Stimulated activated naive CD4-positive, alpha-beta T cell (primary cell): ENCODE data around the gene USP6NL.
"Not testable (repeated sequence)": the region's sequence is repeated elsewhere in the genome, so short reads cannot be mapped to it uniquely, and the experiment has no call there.

Source experiments
- DNase-seq, 6 experiments: peaks; one replicate each; lab custom pipeline; 2025; lab: John Stamatoyannopoulos, UW

USP6NL gene

DNA sequence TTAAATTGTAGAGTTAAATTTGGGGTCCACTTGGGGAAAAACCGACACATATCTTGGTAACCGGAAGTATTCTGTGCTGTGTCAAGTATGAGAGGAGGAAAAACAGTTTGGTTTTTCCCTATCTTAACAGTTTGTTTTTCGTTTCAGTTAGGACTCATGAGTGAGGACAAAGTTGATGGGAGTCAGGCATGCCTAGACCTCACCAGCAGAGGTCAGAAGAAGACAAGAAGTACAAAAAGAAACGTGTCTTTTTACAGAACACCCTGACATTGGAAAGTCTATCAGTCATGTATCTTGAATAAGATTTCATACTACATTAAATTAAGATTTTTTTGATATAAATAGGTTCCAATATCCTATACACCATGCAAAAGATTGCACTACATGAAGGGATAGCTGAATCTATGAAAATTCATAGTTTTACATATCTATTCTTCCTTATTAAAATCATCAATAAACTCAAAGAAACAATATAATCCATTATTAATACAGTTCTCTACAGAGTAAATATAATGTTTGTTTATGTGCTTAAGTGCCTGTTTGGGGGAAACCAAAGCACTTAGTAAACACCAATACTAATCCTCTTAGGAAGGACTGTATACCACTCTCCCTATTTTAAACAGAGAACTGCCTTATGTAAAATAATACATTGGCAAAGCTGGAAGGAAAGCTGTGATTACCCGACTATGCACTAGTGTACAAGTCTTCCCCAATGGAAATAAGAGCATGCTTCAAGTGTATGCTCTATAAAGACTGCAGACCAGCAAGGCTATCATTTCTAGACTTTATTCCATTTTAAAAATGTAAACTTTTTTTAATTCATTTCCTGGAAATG, 95.6 kb downstream of the USP6NL start:
- peak in 5 of 6 experiments; percentile 16 to 76 (median 44) for DNase-seq

DNA sequence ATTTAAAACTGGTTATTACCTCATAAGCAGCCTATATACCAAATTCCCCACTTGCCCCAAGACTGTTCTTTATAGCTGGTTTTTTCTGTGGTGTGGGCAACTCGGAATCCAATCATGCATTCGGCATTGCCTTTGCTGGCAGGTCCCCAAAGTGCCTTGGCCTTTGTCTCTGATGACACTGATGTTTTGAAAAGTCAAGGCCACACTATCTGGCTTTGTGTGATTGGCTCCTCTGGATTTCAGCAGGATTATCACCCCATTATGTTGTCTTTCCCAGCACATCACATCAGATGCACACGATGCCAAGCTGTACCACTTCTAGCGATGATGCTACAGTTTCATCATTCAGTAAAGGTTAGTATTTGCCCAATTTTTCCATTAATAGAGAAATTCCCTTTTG, 97.7 kb downstream of the USP6NL start:
- DNase-seq: no peak

DNA sequence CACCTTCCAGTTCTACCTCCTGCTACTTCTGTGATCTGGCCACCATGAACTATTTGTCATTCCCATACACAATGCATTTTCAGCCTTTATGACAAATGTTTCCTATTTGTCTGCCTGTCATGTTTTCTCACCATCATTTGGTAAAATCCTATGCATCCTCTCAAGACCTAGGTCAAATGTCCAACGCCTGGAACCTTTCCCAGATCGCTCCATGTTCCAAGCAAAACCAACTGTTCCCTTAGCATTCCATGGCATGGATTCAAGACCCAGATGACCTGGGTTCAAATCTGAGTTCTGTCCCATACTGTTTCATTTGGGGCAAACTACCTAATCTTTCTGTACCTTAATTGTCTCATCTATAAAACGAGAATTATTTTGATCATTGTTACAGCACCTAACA, 98.9 kb downstream of the USP6NL start:
- no peak for DNase-seq

DNA sequence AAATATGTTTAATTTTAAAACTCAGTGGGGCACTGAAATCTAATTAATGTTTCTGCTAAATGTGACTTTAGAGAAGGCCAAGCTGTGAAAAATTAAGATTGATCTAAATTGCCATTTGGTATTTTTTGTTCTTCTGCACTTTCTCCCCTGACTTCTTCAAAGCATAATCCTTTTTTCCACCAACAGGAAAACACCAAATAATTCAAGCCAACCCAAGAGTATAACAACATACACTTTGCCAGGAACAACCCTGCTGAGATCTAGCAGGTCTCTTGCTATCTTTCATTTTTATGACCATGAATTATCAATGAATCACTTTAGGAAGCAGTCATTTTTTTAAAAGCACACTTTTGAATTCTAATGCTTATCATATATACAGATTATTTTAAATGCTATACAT, 100.1 kb downstream of the USP6NL start:
- no peak for DNase-seq

DNA sequence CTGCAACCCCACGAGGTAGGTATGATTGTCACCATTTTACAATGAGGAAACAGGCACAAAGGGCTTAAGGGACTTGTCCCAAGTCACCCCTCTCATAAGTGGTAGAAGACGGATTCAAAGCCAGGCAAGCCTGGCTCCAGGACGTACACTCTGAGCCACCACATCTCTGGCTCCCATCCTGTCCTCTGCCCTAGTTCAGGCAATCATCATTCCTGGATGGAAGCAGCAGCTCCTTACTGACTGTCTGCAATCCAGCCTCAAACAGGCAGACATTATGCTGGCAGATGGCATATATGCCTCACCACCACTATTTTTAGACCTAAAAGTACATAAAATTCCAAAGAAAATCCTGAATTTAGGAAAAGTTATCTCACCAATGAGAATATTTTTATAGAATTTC, 100.7 kb downstream of the USP6NL start:
- DNase-seq: no peak

DNA sequence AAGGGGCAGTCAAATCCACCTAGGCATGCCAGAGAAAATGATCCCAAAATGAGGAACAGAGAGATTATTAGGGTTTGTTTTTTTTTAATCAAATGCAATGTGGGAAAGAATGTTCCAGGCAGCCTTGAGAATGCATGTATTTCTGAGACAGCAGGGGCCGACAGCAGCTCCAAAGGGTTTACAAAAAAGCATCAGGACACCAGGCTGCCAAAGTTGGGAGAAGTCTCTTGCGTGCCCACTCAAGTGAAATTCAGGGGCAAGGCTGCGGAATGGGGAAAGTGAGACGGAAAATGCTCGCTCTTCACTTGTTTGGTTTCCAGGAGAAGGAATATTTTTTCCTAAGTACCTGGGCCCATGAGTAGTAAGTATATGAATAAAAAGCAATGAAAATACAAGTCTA, 101.2 kb downstream of the USP6NL start:
- no peak for DNase-seq

DNA sequence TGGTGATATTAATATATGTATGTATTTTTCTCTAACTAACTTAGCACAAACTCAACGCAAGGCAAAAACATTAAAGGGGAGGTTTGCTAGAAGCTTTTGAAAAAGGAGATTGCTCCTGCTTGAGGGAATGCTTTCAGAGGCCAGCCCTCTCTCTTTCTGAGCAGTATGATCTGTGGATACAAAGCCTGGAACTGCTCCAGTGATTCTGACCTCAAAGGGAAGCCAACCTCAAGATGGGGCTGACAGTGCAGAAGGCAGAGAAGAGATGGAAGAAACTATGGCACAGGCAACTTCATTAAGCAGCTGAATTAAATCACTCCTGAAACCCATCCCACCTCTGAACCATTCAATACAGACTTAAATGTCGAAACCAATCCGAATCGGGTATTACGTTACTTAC, 102.4 kb downstream of the USP6NL start:
- DNase-seq: no peak

DNA sequence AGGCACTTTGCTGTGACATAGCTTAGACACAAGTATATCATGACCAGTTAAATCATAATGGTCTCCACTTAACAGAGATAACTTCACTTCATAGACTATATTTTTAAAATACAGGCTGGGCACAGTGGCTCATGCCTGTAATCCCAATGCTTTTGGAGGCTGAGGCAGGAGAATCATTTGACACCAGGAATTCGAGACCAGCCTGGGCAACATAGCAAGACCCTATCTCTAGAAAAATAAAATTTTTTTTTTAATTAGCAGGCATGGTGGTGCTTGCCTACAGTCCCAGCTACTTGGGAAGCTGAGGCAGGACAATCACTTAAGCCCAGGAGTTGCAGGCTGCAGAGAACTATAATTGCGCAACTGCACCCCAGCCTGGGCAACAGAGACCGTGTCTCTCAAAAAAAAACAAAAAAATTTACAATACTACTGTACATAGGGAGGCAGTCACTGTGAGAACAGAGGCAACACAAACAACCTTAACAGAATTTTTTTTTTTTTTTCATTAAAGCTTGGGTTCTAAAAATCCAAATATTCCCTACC, 105.1 kb downstream of the USP6NL start:
- DNase-seq: no peak

DNA sequence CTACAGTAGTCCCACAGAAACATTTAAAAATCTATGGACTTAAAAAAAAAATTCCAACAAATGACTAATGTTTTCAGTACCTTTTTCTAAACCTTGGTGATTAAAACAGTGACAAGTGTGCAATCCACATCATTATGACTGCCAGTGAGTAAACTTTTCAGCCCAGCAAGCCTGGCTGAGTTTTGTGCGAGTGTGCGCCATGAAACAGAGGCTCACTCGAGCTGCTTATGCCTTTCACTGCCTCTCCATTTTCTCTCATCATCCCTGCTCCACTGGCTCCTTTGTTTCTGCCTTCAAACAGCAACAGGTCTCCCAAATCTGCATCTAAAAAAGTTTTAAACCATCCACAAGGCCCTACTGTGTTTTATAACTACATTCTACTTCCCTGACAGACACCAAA, 105.8 kb downstream of the USP6NL start:
- no peak for DNase-seq

DNA sequence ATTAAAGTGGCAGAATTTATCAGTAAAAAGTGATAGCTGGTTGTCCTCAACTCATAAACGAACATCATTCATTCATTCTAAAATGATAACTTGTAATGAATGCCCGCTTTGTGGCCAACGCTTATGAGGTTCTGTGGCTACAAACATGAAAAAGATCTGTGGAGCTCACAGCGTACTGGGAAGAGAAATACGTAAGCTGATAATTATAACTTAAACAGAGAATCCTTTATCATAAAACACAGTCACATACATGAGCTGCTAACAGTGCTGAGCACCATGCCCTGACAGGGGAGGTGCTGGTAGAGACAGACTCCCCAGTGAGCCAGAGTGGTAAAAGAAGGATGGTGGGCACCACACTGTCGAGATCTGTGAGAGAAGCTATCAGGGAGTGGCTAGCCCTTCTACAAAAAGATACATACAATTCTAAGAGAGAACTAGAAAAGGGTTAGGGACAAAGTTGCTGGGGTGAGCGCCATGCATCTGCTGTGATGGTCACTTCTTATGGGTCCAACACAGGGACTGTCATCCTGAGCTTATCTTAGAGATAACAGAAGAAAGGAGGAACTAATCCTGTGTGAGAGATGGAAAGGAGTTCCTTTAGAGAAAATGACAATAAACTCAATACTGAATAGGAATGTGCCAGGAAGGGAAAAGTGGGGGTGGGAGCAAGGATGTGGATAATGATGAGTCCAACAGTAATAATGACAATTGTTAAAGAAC, 106.7 kb downstream of the USP6NL start:
- DNase-seq: no peak

DNA sequence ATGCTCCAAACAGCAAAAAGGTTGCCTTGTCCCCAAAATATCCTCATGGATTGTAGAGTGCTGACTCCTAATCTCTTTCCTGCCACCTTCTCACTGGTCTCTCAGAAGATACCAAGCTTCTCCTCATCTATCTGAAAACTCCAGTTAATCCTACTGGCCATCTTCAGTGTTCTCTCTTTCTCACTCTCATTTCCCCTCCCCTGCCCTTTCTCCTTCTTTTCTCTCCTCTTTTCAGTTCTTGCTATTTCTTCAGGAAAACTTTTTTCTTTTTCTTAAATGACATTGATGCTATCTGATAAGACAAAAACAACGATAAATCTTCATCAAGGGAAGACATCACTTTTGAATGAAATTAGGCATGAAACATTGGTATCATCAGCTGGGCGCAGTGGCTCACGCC, 109.8 kb downstream of the USP6NL start:
- DNase-seq: no peak

DNA sequence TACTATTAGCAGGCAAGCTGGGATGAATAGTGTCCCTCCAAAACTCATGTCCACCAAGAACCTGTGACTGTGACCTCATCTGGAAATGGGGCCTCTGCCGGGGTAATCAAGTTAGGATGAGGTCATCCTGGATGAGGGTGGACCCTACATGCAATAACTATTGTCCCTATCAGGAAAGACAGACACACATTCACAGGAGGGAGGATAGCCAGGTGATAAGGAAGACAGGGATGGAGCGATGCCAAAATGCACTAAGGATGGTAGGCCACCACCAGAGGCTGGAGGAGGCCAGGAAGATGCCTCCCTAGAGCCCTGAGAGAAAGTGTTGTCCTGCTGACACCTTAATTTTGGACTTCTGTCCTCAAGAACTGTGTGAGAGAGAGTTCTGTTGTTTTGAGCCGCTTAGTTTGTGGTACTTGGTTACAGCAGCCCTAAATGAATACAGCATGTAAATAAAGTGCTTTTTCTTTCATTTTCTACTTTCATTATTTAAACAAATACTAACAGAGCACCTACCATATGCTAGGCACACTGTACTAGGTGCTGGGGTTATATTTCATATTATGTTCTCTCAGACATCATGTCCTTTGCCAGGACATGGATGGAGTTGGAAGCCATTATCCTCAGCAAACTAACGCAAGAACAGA, 111.9 kb downstream of the USP6NL start:
- DNase-seq: no peak

DNA sequence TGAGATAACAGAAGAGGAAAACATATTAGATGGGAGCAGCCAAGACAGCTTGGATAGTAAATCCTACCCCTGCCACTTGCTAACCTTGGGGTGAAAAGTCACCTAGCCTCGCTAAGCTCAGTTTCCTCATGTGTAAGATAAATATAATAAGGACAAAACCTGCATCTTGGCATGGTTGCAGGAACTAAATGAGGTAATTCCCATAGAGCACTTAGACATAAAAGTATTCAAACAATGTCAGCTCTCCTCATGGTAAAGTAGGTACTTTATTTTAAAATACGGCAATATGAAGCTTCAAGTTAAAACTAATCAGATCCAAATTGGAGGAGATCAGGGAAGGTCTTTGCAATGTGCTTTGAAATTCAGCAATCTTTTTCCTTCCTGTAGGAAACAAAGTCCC, 113.1 kb downstream of the USP6NL start:
- DNase-seq: no peak

DNA sequence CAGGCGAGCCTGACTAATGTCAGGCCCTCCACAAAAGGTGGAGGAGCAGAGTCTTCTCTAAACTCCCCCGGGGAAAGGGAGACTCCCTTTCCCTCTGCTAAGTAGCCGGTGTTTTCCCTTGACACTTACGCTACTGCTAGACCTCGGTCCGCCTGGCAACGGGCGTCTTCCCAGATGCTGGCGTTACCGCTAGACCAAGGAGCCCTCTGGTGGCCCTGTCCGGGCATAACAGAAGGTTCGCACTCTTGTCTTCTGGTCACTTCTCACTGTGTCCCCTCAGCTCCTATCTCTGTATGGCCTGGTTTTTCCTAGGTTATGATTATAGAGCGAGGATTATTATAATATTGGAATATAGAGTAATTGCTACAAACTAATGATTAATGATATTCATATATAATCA, 116.5 kb downstream of the USP6NL start:
- not testable (repeated sequence) for DNase-seq

DNA sequence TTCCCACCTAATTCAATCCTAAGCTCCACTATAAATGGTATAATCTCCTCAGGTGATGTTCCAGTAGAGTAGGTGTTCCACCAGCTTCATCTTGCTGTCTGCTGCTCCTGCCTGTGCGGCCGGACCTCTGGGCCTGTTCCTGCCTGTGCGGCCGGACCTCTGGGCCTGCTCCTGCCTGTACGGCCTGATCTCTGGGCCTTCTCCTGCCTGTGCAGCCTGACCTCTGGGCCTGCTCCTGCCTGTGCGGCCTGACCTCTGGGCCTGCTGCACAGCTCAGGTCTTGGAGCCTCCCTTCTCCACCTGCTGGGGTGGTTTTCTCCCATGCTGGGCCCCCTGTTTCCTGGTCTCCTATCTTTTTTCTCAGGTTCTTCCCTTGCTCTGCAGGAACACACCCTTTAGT, 117.8 kb downstream of the USP6NL start:
- no peak for DNase-seq

DNA sequence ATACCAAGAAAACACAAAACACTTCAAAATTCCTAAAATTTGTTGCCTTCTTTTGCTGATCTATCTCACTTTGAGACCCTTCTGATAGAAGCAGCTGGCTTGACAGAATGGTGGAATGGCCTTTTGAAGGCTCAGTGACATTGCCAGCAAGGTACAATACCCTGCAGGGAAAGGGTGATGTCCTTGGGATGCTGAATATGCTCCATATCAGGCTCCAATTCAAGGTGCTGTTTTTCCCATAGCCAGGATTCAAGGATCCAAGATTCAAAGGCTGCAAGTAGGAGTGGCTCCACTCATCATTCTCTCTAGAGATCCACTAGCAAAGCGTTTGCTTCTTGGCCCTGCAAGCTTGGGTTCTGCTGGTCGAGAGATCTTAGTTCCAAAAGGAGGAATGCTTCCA, 120.4 kb downstream of the USP6NL start:
- DNase-seq: no peak

DNA sequence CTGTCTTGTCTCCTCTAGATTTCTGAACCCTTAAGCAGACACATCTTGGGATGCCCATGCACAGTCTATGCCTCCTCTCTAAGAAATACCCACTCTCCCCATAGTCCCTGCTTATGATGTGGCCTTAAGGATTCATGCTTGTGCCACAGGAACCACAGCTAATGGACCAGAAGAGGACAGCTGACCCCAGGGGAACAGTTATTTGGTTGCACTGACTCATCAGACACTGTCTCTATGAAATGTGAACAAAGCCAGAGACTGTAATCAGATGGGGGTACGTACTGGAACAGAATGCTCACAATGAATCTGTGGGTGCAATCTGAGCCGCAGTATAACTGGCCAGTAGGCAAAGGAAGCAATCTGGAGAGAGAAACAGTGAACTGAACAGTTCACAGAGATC, 121.9 kb downstream of the USP6NL start:
- no peak for DNase-seq

DNA sequence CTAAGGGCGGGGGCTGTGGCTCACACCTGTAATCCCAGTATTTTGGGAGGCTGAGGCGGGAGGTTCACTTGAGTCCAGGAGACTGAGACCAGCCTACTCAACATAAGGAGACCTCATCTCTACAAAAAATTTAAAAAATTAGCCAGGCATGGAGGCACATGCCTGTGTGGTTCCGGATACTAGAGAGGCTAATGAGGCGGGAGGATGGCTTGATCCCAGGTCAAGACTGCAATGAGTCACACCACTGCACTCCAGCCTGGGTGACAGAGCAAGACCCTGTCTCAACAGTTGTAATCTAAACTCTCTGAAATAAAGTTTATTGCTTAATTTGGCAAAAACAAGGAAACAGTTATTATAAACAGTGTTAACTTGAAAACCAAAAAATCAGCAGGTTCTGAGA, 123.3 kb downstream of the USP6NL start:
- DNase-seq: no peak

DNA sequence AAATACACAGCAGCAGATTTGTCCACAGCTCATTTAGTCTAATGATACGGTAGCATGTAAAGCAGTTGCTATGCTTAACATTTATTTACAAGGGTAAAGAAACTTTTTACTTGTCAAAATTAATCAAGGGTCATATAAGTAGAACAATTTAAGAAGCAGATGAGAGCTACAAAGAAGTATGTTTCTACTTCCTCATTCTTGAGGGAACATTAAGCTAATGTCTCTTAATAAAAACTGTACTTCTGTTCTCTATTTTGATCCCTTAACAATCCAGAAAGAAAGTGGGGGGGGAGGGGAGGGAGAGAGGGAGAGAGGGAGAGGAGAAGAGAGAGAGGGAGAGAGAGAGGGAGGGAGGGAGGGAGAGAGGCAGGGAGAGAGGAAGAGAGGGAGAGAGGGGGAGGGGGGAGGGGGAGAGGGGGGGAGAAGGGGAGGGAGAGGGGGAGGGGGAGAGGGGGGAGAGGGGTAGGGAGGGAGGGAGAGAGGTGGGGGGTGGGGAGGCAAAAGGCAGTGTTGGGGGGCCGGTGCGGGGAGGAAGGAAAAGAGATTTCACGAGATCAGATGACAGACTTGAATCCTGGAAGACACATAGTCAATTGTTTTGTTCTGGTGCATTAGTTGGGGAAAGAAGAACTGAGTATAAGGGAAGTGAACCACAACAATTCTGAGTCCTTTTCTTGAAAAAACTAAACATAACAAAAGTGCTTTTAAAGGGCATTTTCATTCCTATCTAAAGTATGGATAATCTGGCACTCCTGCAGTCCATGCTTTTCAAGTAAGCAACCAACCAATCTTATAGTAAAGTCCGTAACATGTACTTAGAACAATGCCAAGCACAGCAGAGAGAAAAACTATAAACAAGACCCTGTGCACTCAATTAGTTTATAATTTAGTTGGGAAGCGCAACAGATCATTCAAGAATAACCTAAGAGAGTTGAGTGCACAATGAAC, 128.0 kb downstream of the USP6NL start:
- no peak for DNase-seq

DNA sequence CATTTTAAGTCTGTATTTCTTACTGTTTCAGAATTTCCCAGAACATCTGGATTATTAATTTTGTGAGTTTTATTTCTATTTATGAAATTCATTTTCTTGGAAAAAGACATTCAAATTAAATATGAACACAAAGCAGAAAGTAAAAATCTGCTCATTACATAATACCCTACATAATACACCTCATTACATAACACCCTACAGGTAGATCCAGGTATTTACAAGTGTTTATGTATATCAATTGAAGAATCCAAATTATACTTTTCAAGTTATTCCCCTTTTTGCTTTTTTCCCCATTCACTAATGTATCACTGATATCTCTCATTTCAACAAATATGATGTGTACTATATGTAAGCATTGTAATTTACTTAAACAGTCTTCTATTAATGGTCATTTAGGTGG, 129.1 kb downstream of the USP6NL start:
- no peak for DNase-seq

DNA sequence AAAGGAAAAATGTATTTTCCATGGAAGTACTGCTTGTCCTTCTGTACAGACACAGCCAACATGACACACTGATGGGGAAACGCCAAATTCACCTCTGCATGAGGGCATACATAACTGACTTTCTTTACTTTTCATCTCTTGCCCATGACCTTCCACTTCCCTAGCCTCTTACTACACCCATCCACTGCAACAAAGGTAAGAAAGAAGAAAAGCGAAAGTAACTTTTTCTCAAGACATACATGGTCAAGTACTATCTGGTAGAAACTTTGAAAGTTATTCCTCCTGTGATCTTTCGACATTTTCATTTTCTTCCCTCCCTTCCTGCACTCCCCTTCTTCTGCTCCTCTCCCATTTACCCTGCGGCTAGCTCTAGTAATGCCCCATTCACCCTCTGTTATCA, 130.8 kb downstream of the USP6NL start:
- no peak for DNase-seq

DNA sequence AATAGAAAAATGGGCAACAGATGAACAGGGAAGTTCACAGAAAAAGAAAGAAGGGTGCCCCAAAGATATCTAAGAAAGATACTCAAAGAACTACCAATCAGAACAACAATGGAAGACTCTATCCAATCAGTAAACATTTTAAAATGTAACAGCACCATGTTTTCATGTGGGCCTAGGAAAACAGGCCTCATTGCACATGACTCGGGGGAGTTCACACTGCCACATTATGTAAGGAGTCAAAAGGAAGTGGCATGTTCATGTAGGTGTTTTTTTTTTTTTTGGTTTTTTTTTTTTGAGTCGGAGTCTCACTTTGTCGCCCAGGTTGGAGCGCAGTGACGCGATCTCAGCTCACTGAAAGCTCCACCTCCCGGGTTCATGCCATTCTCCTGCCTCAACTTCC, 132.2 kb downstream of the USP6NL start:
- DNase-seq: peak in 1 of 6 experiments; percentile 8
